KMS-11 (cell line): Measurements from ENCODE around the gene NOTCH2.

Experiments
- H2AFZ ChIP-seq: fragments of 200-600 bp; sonication (generic); 2 replicates; pipeline ENCODE4 v1.6.1; 2016; ENCODE audit warnings: antibody characterized with exemption, mixed run types, low read depth
- H3K27ac ChIP-seq: fragments of 200-600 bp; sonication (generic); 2 replicates; pipeline ENCODE4 v1.6.1; 2016; ENCODE audit warnings: mild to moderate bottlenecking, mixed run types
- H3K27me3 ChIP-seq: fragments of 200-600 bp; sonication (generic); 2 replicates; pipeline ENCODE4 v1.6.1; 2017; ENCODE audit warnings: mild to moderate bottlenecking, low read depth, mixed run types, moderate library complexity; ENCODE audit not compliant: insufficient read depth
- H3K36me3 ChIP-seq: fragments of 200-600 bp; sonication (generic); 2 replicates; pipeline ENCODE4 v1.6.1; 2017; ENCODE audit warnings: mild to moderate bottlenecking, mixed run types; ENCODE audit not compliant: insufficient read depth
- H3K4me1 ChIP-seq: fragments of 200-600 bp; sonication (generic); 2 replicates; pipeline ENCODE4 v1.6.1; 2016; ENCODE audit warnings: mild to moderate bottlenecking, low read depth, mixed run types; ENCODE audit not compliant: poor library complexity, severe bottlenecking
- H3K4me2 ChIP-seq: fragments of 200-600 bp; sonication (generic); 2 replicates; pipeline ENCODE4 v1.7.0; 2016; ENCODE audit warnings: mild to moderate bottlenecking, mixed run types
- H3K4me3 ChIP-seq: fragments of 200-600 bp; sonication (generic); IDR thresholded peaks from 2 replicates; pipeline ENCODE4 v1.6.1; 2017; ENCODE audit warnings: low read depth, low read length, mixed read lengths; ENCODE audit not compliant: insufficient read depth
- H3K79me2 ChIP-seq: fragments of 200-600 bp; sonication (generic); 2 replicates; pipeline ENCODE4 v1.6.1; 2016; ENCODE audit warnings: low read depth, mixed run types; ENCODE audit not compliant: insufficient read depth
- H3K9ac ChIP-seq: fragments of 200-600 bp; sonication (generic); 2 replicates; pipeline ENCODE4 v1.6.1; 2016; ENCODE audit warnings: mild to moderate bottlenecking, mixed run types
- H4K20me1 ChIP-seq: fragments of 200-600 bp; sonication (generic); 2 replicates; pipeline ENCODE4 v1.6.1; 2016; ENCODE audit warnings: mild to moderate bottlenecking, mixed run types; ENCODE audit not compliant: insufficient read depth
- TF ChIP-seq, protein P1 (sequence below): fragments of 200-600 bp; sonication (generic); conservative IDR thresholded peaks from 2 replicates; pipeline ENCODE4 v1.6.1; 2017; ENCODE audit warnings: low read depth, mild to moderate bottlenecking, antibody characterized with exemption, low read length, moderate library complexity, mixed read lengths

Gene NOTCH2

GRCh38 chr1:119903443-119903835, 166.0 kb downstream of the NOTCH2 start:
- TF ChIP-seq, protein P1, sequence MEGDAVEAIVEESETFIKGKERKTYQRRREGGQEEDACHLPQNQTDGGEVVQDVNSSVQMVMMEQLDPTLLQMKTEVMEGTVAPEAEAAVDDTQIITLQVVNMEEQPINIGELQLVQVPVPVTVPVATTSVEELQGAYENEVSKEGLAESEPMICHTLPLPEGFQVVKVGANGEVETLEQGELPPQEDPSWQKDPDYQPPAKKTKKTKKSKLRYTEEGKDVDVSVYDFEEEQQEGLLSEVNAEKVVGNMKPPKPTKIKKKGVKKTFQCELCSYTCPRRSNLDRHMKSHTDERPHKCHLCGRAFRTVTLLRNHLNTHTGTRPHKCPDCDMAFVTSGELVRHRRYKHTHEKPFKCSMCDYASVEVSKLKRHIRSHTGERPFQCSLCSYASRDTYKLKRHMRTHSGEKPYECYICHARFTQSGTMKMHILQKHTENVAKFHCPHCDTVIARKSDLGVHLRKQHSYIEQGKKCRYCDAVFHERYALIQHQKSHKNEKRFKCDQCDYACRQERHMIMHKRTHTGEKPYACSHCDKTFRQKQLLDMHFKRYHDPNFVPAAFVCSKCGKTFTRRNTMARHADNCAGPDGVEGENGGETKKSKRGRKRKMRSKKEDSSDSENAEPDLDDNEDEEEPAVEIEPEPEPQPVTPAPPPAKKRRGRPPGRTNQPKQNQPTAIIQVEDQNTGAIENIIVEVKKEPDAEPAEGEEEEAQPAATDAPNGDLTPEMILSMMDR = no peak
- no peak overlapping the region for H3K4me2 ChIP-seq
- no peak overlapping the region for H3K9ac ChIP-seq
- no peak overlapping the region for H3K27ac ChIP-seq
- H3K27me3 ChIP-seq = no peaks in the 10 kb centered on the region
- no peak overlapping the region for H2AFZ ChIP-seq
- no peak overlapping the region for H3K4me3 ChIP-seq
- H3K36me3 ChIP-seq = no peaks in the 10 kb centered on the region
- H3K4me1 ChIP-seq = no peaks in the 10 kb centered on the region
- H3K79me2 ChIP-seq = no peaks in the 10 kb centered on the region
- H4K20me1 ChIP-seq = no peaks in the 10 kb centered on the region

- Histone ChIP-seq H3K4me1 (no peaks in the 10 kb centered on the region), H3K9ac (no peak overlapping the region), H3K4me2 (no peak overlapping the region), H3K4me3 (no peak overlapping the region), H3K36me3 (no peaks in the 10 kb centered on the region), H2AFZ (no peak overlapping the region), H3K79me2 (no peaks in the 10 kb centered on the region), H3K27ac (no peak overlapping the region), H3K27me3 (no peaks in the 10 kb centered on the region), H4K20me1 (no peaks in the 10 kb centered on the region)
- TF ChIP-seq, protein P1 = no peak
Measured at GRCh38 chr1:119902775-119903442, 166.6 kb downstream of the NOTCH2 start.

DNA sequence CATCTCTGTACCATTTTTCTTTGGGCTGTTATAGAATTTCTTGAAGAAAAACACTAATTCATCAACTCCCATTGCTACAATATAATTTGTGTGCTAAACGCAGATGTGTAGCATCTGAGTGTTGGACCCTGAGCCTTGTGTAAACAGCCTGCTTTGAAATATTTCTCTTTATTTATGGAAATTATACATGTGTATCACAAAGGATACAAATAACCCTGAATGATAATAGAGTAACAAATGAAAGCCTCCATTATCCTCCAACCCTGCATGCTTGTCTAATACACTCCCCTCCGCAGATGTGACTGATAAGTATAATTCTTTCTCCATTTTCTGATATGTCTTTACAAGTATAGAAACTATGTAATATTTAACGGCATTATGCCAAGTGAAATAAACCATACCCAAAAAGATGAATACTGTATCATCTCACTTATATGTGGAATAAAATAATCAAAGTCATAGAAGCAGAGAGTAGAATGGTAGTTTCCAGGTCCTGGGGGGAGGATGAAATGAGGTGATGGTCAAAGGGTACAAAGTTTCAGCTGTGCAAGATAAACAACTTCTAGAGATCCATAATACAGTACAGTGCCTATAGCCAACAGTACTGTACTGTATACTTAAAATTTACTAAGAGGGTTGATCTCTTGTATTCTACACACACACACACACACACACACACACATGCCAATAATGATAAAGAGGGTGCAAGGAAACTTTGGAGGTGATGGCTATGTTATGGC, 170.3 kb downstream of the NOTCH2 start:
- no peak overlapping the region for H3K4me3 ChIP-seq
- no peaks in the 10 kb centered on the region for H3K79me2 ChIP-seq
- no peak overlapping the region for H2AFZ ChIP-seq
- no peaks in the 10 kb centered on the region for H4K20me1 ChIP-seq
- H3K9ac ChIP-seq = no peak overlapping the region
- no peak overlapping the region for H3K27ac ChIP-seq
- H3K36me3 ChIP-seq = no peaks in the 10 kb centered on the region
- no peaks in the 10 kb centered on the region for H3K27me3 ChIP-seq
- no peak overlapping the region for H3K4me2 ChIP-seq
- H3K4me1 ChIP-seq = no peaks in the 10 kb centered on the region
- TF ChIP-seq, protein P1 = no peak

- Histone ChIP-seq H2AFZ (no peak overlapping the region), H4K20me1 (no peaks in the 10 kb centered on the region), H3K79me2 (no peaks in the 10 kb centered on the region), H3K27me3 (no peaks in the 10 kb centered on the region), H3K9ac (no peak overlapping the region), H3K4me2 (no peak overlapping the region), H3K36me3 (no peaks in the 10 kb centered on the region), H3K27ac (no peak overlapping the region), H3K4me3 (no peak overlapping the region), H3K4me1 (no peaks in the 10 kb centered on the region)
- TF ChIP-seq, protein P1 = no peak
Measured at GRCh38 chr1:119898530-119898929, 170.9 kb downstream of the NOTCH2 start.
